ENCODE data around the gene EIF5A2.
"Not testable (repeated sequence)": the region's sequence is repeated elsewhere in the genome, so short reads cannot be mapped to it uniquely, and the experiment has no call there.

EIF5A2 gene

GRCh38 chr3:170908235-170909116 lies at the start of gene EIF5A2:
Gene EIF5A2 (minus strand): TSS chr3:170908637. CDS start chr3:170907806, 831 bp downstream.
- peak; percentile 94 for DNase-seq

GRCh38 chr3:170956647-170957046 lies 48.2 kb upstream of the EIF5A2 start:
- no peak for DNase-seq

GRCh38 chr3:170953736-170954135 lies 45.3 kb upstream of the EIF5A2 start:
- DNase-seq = no peak

- no peak for DNase-seq
These were observed 44.8 kb upstream of the EIF5A2 start for GRCh38 chr3:170953229-170953628.

GRCh38 chr3:170949211-170949610 lies 40.8 kb upstream of the EIF5A2 start:
- DNase-seq = no peak

- no peak for DNase-seq
These were observed 38.8 kb upstream of the EIF5A2 start for GRCh38 chr3:170947018-170947769.

- no peak for DNase-seq
These were observed 33.6 kb upstream of the EIF5A2 start for GRCh38 chr3:170942011-170942410.

GRCh38 chr3:170941551-170941950 lies 33.1 kb upstream of the EIF5A2 start:
- DNase-seq = no peak

GRCh38 chr3:170933039-170933438 lies 24.6 kb upstream of the EIF5A2 start:
- not testable (repeated sequence) for DNase-seq

GRCh38 chr3:170923553-170923952 lies 15.1 kb upstream of the EIF5A2 start:
- DNase-seq = not testable (repeated sequence)

- no peak for DNase-seq
These were observed 10.3 kb upstream of the EIF5A2 start for GRCh38 chr3:170918715-170919114.

- no peak for DNase-seq
These were observed 6.3 kb upstream of the EIF5A2 start for GRCh38 chr3:170914690-170915089.

- DNase-seq = no peak
These were observed 5.8 kb upstream of the EIF5A2 start for GRCh38 chr3:170914212-170914611.

- no peak for DNase-seq
These were observed 2.6 kb upstream of the EIF5A2 start for GRCh38 chr3:170911051-170911450.

- no peak for DNase-seq
These were observed 2.1 kb upstream of the EIF5A2 start for GRCh38 chr3:170910542-170910941.

- no peak for DNase-seq
These were observed 879 bp upstream of the EIF5A2 start for GRCh38 chr3:170909129-170909903.

GRCh38 chr3:170907637-170908234 lies 701 bp downstream of the EIF5A2 start:
- DNase-seq = no peak

GRCh38 chr3:170905862-170906261 lies 2.6 kb downstream of the EIF5A2 start:
- no peak for DNase-seq

GRCh38 chr3:170903123-170903522 lies 5.3 kb downstream of the EIF5A2 start:
- no peak for DNase-seq

GRCh38 chr3:170899455-170899854 lies 9.0 kb downstream of the EIF5A2 start:
- DNase-seq = no peak

- DNase-seq = no peak
These were observed 10.5 kb downstream of the EIF5A2 start for GRCh38 chr3:170897978-170898377.

GRCh38 chr3:170897199-170897598 lies 11.2 kb downstream of the EIF5A2 start:
- not testable (repeated sequence) for DNase-seq

GRCh38 chr3:170896781-170897180 lies 11.7 kb downstream of the EIF5A2 start:
- no peak for DNase-seq

Data from NCI-H2081 treated with DMSO at 0.1 percent for 48 hours (cell line).